Lower lobe of right lung (tissue), 2 donors: Measurements from ENCODE around the gene CCDC24. TPM values are rescaled to one million over a fixed set of nuclear protein-coding genes. Genes with fewer than 3 reads are reported as not detected.

Experiments used
- ATAC-seq, 2 donors: fragments of 200-7000 bp; cut with Tn5 transposase; one replicate each; pipeline ENCODE4 v1.9.1; 2020 to 2022; ENCODE audit warnings: mild to moderate bottlenecking in 2 of 2, moderate library complexity in 2 of 2
- DNase-seq: peaks from one replicate; pipeline ENCODE4 v3.0.0-alpha.2; 2020
- H3K27ac ChIP-seq: fragments of 200-600 bp; one replicate; pipeline ENCODE4 v1.8.0; 2022
- H3K27me3 ChIP-seq: fragments of 200-600 bp; one replicate; pipeline ENCODE4 v1.8.0; 2022; ENCODE audit warnings: low read depth
- H3K36me3 ChIP-seq: fragments of 200-600 bp; one replicate; pipeline ENCODE4 v1.8.0; 2022; ENCODE audit warnings: mild to moderate bottlenecking
- H3K4me1 ChIP-seq: fragments of 200-600 bp; one replicate; pipeline ENCODE4 v1.8.0; 2022
- H3K4me3 ChIP-seq: fragments of 200-600 bp; one replicate; pipeline ENCODE4 v1.8.0; 2022; ENCODE audit warnings: mild to moderate bottlenecking
- H3K9me3 ChIP-seq: fragments of 200-600 bp; one replicate; pipeline ENCODE4 v1.8.0; 2022
- intact Hi-C: fragments of 100-400 bp; cut with DNase I; formaldehyde crosslinking; loops from one replicate; pipeline ENCODE4 v1.11.0; 2022
- total RNA-seq: library from RNA; stranded (reverse); fragmentation: NEBNext Ultra II Directional; extraction: Animal tissue kit (Norgen Biotek cat#: 25700); gene quantifications from one replicate; pipeline ENCODE4 v1.2.1, GENCODE V29; 2021
- TF ChIP-seq, protein P1 (sequence below): fragments of 200-600 bp; IDR thresholded peaks from one replicate; pipeline ENCODE4 v1.8.0; 2022; ENCODE audit warnings: antibody characterized with exemption, mild to moderate bottlenecking
- donor health status: DM: no; HTN: yes; CAD: no; lungs with severe emphysema.

Gene CCDC24
- total RNA-seq, 1 donor from 2014 or later, result 10.7 TPM

DNA sequence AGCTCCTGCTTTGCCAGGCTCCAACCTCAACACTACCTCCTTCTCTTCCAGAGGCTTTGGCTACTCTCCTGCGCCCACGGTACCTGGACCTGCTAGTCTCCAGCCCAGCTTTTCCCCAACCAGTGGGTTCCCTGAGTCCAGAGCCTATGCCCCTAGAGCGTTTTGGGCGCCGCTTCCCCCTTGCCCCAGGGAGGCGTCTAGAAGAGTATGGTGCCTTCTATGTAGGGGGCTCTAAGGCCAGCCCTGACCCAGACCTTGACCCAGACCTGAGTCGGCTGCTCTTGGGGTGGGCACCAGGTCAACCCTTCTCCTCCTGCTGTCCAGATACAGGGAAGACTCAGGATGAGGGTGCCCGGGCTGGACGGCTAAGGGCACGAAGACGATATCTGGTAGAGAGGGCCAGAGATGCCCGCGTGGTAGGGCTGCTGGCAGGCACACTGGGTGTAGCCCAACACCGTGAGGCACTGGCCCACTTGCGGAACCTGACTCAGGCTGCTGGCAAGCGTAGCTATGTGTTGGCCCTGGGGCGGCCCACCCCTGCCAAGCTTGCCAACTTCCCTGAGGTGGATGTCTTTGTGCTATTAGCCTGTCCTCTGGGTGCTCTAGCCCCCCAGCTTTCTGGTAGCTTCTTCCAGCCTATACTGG is 19.9 kb upstream of the CCDC24 start:
- H3K27ac ChIP-seq, result no peak overlapping the region
- intact Hi-C loops, result no loop called here
- H3K36me3 ChIP-seq, result peaks cover 31% of the 10 kb centered on the region
- no peak for DNase-seq
- ATAC-seq, result no peak
- H3K27me3 ChIP-seq, result no peaks in the 10 kb centered on the region
- H3K9me3 ChIP-seq, result no peaks in the 10 kb centered on the region
- TF ChIP-seq, protein P1, sequence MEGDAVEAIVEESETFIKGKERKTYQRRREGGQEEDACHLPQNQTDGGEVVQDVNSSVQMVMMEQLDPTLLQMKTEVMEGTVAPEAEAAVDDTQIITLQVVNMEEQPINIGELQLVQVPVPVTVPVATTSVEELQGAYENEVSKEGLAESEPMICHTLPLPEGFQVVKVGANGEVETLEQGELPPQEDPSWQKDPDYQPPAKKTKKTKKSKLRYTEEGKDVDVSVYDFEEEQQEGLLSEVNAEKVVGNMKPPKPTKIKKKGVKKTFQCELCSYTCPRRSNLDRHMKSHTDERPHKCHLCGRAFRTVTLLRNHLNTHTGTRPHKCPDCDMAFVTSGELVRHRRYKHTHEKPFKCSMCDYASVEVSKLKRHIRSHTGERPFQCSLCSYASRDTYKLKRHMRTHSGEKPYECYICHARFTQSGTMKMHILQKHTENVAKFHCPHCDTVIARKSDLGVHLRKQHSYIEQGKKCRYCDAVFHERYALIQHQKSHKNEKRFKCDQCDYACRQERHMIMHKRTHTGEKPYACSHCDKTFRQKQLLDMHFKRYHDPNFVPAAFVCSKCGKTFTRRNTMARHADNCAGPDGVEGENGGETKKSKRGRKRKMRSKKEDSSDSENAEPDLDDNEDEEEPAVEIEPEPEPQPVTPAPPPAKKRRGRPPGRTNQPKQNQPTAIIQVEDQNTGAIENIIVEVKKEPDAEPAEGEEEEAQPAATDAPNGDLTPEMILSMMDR, result no peak
- H3K4me3 ChIP-seq, result no peak overlapping the region
- H3K4me1 ChIP-seq, result peaks cover 38% of the 10 kb centered on the region

DNA sequence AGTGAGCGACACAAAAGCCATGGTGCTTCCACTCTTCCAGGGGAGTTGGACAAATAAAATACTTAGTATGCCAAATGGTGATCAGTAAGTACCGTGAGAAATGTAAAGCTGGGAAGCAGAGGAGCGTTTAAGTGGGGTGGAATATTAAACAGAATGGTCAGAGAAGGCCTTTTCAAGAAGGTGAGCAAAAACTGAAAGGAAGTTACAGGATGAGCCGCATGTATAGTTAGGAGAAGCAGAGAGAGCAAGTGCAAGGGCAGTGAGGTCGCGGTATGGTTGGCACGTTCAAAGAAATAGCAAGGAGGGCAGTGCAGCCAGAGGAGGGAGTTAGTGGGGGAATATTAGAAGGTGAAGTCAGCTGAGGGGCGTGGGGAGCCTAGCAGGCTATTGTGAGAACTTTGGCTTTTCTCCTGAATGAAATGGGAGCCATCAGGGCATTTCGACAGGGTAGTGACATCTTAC is 17.4 kb upstream of the CCDC24 start:
- Histone ChIP-seq H3K36me3 (peaks cover 40% of the 10 kb centered on the region), H3K9me3 (no peaks in the 10 kb centered on the region), H3K4me1 (peaks cover 63% of the 10 kb centered on the region), H3K4me3 (peak overlapping the region; percentile 81), H3K27me3 (no peaks in the 10 kb centered on the region), H3K27ac (peak overlapping the region; percentile 97)
- intact Hi-C loops, result no loop called here
- ATAC-seq (no peak), DNase-seq (no peak)
- TF ChIP-seq, protein P1, result no peak

DNA sequence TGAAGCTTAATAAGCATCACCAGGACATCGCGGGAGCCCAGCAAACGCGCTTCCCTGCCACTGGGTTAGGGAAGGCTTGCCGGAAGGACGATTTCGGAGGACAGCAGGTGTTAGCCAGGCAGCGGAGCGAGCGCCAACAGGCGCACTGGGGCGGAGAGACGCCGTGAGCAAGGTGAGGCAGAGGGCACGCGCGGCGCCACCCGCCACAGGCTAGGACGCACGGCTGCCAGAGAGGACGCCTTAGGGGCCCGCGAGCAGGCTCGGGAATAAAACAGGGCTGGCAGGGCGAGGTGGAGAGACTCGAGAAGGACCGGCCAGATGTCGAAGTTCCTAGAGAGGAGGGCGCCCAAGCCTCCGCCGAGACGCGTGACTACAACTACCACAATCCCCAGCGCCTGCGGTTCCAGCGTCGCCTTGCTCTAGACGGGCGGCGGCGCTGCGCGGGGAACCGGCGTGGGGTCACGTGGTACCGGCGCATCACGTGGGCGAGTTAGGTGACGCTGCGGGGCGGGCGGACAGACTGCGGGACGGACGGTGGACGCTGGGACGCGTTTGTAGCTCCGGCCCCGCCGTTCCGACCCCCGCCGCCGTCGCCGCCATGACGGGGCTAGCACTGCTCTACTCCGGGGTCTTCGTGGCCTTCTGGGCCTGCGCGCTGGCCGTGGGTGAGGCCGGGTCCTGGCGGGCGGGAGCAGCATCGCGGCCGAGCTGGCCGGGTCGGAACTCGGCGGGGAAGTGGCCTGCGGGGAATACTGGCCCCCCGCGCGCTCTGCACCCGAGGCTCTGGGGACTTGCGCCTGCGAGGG is 16.8 kb upstream of the CCDC24 start, which contains the start of gene ATP6V0B:
Gene ATP6V0B (plus strand): TSS at position 518 of the 806 bp plus-strand sequence. CDS start 81 bp downstream, at position 599.
- TF ChIP-seq, protein P1, result peak; percentile 54
- DNase-seq (peak; percentile 99), ATAC-seq (peak; percentile 93 to 94)
- Histone ChIP-seq H3K36me3 (peaks cover 40% of the 10 kb centered on the region), H3K27ac (peak within 1 kb of the TSS; percentile 97), H3K9me3 (no peaks in the 10 kb centered on the region), H3K4me1 (peaks cover 59% of the 10 kb centered on the region), H3K27me3 (no peaks in the 10 kb centered on the region), H3K4me3 (peak within 1 kb of the TSS; percentile 81)
- intact Hi-C loops, result no loop called here

DNA sequence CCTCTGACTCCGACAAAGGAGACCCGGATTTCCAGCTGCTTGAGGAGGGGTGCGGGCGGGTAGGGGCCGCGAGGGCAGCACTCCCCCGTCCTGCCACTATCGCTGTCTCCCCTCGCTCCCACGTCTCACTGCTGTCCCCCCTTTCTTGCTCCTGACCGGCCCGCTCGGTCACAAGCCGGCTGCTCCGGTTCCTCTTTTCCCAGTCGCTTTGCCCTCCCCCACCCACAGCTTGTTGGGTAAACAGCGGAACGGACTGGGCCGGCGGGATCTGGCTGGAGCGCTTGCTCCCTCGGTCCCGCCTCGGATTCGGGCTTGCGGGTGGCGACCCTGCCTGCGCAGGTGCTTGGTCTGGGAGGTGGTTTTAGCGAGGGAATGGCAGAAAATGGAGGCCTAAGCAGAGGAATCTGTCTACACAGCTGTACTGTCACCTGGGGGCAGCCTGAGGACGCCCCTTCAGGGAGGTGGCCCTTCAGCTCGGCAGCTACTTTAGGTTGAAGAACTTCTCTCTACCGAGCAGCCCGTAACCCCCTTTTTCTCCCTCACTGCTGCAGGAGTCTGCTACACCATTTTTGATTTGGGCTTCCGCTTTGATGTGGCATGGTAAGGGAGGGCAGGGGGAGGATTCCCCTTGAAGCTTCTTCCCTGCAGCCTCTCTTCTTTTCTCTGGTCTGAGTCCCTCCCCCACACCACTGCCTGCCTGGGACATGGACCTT is 16.0 kb upstream of the CCDC24 start:
- Histone ChIP-seq H3K9me3 (no peaks in the 10 kb centered on the region), H3K36me3 (peaks cover 40% of the 10 kb centered on the region), H3K4me1 (peaks cover 62% of the 10 kb centered on the region), H3K27me3 (no peaks in the 10 kb centered on the region), H3K27ac (peak overlapping the region; percentile 97), H3K4me3 (peak overlapping the region; percentile 81)
- intact Hi-C loops, result no loop called here
- DNase-seq, result peak; percentile 91
- TF ChIP-seq, protein P1, result no peak
- peak; percentile 66 to 72 for ATAC-seq

DNA sequence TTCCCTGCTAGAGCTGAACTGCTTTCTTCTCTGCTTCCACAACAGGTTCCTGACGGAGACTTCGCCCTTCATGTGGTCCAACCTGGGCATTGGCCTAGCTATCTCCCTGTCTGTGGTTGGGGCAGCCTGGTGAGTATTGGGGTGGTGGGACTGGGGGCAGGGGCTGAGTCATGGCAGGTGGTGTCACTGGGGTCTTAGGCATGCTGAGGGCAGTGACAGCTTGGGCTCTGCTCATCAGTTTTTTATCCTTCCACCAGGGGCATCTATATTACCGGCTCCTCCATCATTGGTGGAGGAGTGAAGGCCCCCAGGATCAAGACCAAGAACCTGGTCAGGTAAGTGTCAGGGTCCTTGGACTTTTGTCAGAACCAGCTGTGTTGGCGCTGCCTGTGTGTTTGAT is 15.4 kb upstream of the CCDC24 start:
- H3K27me3 ChIP-seq, result no peaks in the 10 kb centered on the region
- peaks cover 56% of the 10 kb centered on the region for H3K4me1 ChIP-seq
- H3K4me3 ChIP-seq, result peak overlapping the region; percentile 81
- no peaks in the 10 kb centered on the region for H3K9me3 ChIP-seq
- TF ChIP-seq, protein P1, result no peak
- no peak overlapping the region for H3K27ac ChIP-seq
- intact Hi-C loops, result no loop called here
- no peak for DNase-seq
- no peak for ATAC-seq
- H3K36me3 ChIP-seq, result peaks cover 40% of the 10 kb centered on the region
